MCF 10A (cell line): ENCODE measurements around the gene ATOX1. TPM values are rescaled to one million over a fixed set of nuclear protein-coding genes. Genes with fewer than 3 reads are reported as not detected.

Source experiments
- BruUV-seq: library from RNA; stranded (reverse); fragments of 400-500 nt; replicated peaks from 2 replicates; lab custom pipeline; 2021; lab: Mats Ljungman, UMichigan
- CTCF ChIA-PET: fragments of 300-600 bp; sonication (Branson Sonifier 250); formaldehyde crosslinking; extraction: SDS; loops from one replicate; lab custom pipeline; 2021; ENCODE audit warnings: antibody characterized with exemption, inconsistent platforms; lab: Yijun Ruan, JAX
- POLR2A ChIA-PET: fragments of 300-600, 350-650 bp; sonication (Branson Sonifier 250); formaldehyde crosslinking; extraction: SDS; loops from one replicate; lab custom pipeline; 2020; ENCODE audit warnings: antibody characterized with exemption, inconsistent platforms; lab: Yijun Ruan, JAX
- DNase-seq: peaks from one replicate; pipeline ENCODE4 v3.0.0-alpha.2; 2018; ENCODE audit not compliant: unreplicated experiment
- H3K27ac Mint-ChIP-seq: one replicate; pipeline ENCODE4 v1.8.0; 2022; ENCODE audit warnings: mild to moderate bottlenecking, low read depth, mixed read lengths; ENCODE audit not compliant: unreplicated experiment
- H3K27me3 Mint-ChIP-seq: one replicate; pipeline ENCODE4 v1.8.0; 2022; ENCODE audit warnings: mixed read lengths; ENCODE audit not compliant: insufficient read depth, unreplicated experiment
- H3K36me3 Mint-ChIP-seq: one replicate; pipeline ENCODE4 v1.8.0; 2022; ENCODE audit warnings: mild to moderate bottlenecking, moderate library complexity, mixed read lengths; ENCODE audit not compliant: insufficient read depth, unreplicated experiment
- H3K4me1 Mint-ChIP-seq: one replicate; pipeline ENCODE4 v1.8.0; 2022; ENCODE audit warnings: mixed read lengths; ENCODE audit not compliant: insufficient read depth, unreplicated experiment
- H3K4me3 Mint-ChIP-seq: one replicate; pipeline ENCODE4 v1.8.0; 2022; ENCODE audit warnings: mild to moderate bottlenecking, moderate library complexity, mixed read lengths; ENCODE audit not compliant: unreplicated experiment
- H3K9me3 Mint-ChIP-seq: one replicate; pipeline ENCODE4 v1.8.0; 2022; ENCODE audit warnings: mixed read lengths; ENCODE audit not compliant: unreplicated experiment
- intact Hi-C: fragments of 100-400 bp; cut with micrococcal nuclease; formaldehyde crosslinking; loops from 2 replicates; pipeline ENCODE4 v1.14.1; 2022
- total RNA-seq: library from RNA; stranded (reverse); gene quantifications from 2 replicates; pipeline ENCODE4 v1.2.3, GENCODE V29; 2022
- TF ChIP-seq, protein P1 (sequence below): fragments of 200-600 bp; IDR thresholded peaks from one replicate; pipeline ENCODE4 v1.8.0; 2022; ENCODE audit warnings: antibody characterized with exemption, mild to moderate bottlenecking; ENCODE audit not compliant: unreplicated experiment

Gene ATOX1
- total RNA-seq, 1 experiment from 2014 or later = 155 TPM

DNA sequence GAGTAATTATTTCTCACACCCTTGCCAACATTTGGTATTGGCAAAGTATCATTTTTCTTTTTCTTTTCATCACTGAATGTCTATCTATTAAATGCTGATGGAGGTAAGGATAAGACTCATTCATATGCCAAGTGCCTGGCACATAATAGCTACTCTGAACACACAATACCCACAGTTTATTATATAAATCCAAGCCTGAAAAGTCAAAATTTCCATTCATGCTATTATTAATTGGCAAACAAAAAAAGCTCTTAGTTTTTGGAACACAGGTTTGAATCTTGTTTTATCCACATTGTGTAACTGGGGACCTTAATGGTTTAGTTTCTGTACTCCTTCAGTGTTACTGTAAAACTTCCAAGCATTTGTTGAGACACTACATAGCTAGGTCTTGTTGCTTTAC, 6.4 kb upstream of the ATOX1 start:
- Mint-ChIP-seq H3K4me1 (peaks cover 2% of the 10 kb centered on the region), H3K9me3 (no peaks in the 10 kb centered on the region), H3K27ac (no peak overlapping the region), H3K4me3 (no peak overlapping the region), H3K27me3 (no peaks in the 10 kb centered on the region), H3K36me3 (peaks cover under 1% of the 10 kb centered on the region)
- TF ChIP-seq, protein P1, sequence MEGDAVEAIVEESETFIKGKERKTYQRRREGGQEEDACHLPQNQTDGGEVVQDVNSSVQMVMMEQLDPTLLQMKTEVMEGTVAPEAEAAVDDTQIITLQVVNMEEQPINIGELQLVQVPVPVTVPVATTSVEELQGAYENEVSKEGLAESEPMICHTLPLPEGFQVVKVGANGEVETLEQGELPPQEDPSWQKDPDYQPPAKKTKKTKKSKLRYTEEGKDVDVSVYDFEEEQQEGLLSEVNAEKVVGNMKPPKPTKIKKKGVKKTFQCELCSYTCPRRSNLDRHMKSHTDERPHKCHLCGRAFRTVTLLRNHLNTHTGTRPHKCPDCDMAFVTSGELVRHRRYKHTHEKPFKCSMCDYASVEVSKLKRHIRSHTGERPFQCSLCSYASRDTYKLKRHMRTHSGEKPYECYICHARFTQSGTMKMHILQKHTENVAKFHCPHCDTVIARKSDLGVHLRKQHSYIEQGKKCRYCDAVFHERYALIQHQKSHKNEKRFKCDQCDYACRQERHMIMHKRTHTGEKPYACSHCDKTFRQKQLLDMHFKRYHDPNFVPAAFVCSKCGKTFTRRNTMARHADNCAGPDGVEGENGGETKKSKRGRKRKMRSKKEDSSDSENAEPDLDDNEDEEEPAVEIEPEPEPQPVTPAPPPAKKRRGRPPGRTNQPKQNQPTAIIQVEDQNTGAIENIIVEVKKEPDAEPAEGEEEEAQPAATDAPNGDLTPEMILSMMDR = no peak
- CTCF ChIA-PET = interaction anchor here (0.5 to 1.7 kb wide), 5 partner anchors 14 to 112 kb away, joined by 3 to 7 read pairs (median 5); no protein-coding TSS in a partner anchor
- intact Hi-C loops = no loop called here
- POLR2A ChIA-PET = interaction anchor here (1.4 kb wide), 1 partner anchor 12 kb away, joined by 3 read pairs; no protein-coding TSS in a partner anchor
- no TSS peak for BruUV-seq
- no peak for DNase-seq

DNA sequence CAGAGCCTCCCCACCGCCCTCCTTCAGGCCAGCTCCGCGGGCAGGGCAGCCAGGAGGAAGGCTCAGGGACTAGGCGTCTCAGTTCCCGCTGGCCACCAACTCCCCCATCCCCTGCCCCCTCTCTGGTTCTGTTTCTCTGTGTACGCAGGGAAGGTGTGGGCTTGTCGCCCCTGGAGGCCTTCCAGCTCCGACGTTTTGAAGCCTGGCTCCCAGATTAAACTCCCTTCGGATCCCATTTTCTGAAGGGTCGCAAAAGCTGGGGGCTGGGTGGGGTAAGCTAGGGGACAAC, 346 bp downstream of the ATOX1 start:
- H3K27me3 Mint-ChIP-seq = no peaks in the 10 kb centered on the region
- BruUV-seq = TSS peak; percentile 70
- H3K36me3 Mint-ChIP-seq = peaks cover 9% of the 10 kb centered on the region
- TF ChIP-seq, protein P1 = no peak
- intact Hi-C loops = no loop called here
- peaks cover 29% of the 10 kb centered on the region for H3K4me1 Mint-ChIP-seq
- POLR2A ChIA-PET = interaction anchor here (0.7 to 7.2 kb wide), 7 partner anchors 9 to 1920 kb away, joined by 3 to 162 read pairs (median 9); partner anchors contain the start of gene G3BP1
- H3K9me3 Mint-ChIP-seq = no peaks in the 10 kb centered on the region
- DNase-seq = no peak
- CTCF ChIA-PET = interaction anchor here (0.6 to 12.7 kb wide), 9 partner anchors 9 to 385 kb away, joined by 3 to 159 read pairs (median 5); partner anchors contain the start of gene G3BP1
- H3K27ac Mint-ChIP-seq = peak overlapping the region; percentile 90
- H3K4me3 Mint-ChIP-seq = peak overlapping the region; percentile 85

DNA sequence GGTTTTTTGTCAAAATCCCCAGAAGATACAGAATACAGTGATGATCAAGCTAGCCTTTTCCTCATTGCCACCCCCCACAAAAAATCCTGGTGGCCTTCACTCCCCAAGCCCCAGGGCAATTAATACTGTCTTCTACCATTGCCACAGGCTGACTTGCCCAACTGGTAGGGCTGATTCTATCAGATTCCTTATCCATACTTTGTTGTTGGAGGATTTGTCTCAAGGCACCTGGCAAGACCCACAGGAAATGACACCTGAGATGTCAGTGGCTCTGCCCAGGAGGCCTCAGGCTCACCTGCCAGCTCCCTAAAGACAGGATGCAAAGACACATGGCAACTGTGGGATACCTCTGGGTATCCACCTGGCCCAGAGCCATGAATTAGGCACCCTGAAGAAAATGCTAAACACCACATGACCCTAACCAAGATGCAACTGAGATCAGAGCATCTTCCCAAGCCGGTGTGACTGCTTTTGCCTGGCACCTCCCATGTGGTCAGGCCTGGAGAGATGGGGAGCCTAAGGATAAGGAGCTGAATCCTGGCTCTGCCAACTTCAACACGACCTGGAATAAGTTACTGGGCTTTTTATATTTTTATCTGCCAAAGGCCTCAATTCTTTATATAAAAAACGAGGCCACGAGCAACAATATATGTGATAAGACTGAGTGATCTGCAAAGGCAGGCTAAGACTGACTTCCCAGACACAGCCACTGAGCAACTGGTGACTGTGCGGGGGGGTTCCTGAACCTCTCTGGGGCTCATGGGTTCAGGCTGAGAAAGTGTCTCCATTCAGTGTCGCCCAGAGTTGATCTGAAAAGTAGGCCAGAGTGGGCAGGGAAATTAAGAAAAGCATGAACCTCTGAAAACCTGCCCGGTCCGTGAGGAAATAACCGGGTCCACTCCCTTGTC, 944 bp downstream of the ATOX1 start:
- Mint-ChIP-seq H3K27ac (peak overlapping the region; percentile 90), H3K9me3 (no peaks in the 10 kb centered on the region), H3K4me3 (peak overlapping the region; percentile 85), H3K4me1 (peaks cover 29% of the 10 kb centered on the region), H3K27me3 (no peaks in the 10 kb centered on the region), H3K36me3 (peaks cover 9% of the 10 kb centered on the region)
- intact Hi-C loops = no loop called here
- no peak for DNase-seq
- BruUV-seq = no TSS peak
- ChIA-PET POLR2A (interaction anchor here (0.7 to 7.2 kb wide), 6 partner anchors 9 to 1920 kb away, joined by 3 to 162 read pairs (median 10); partner anchors contain the start of gene G3BP1), CTCF (interaction anchor here (0.6 to 12.7 kb wide), 14 partner anchors 9 to 385 kb away, joined by 3 to 159 read pairs (median 4); partner anchors contain the start of genes G3BP1 and SLC36A1)
- TF ChIP-seq, protein P1 = no peak

DNA sequence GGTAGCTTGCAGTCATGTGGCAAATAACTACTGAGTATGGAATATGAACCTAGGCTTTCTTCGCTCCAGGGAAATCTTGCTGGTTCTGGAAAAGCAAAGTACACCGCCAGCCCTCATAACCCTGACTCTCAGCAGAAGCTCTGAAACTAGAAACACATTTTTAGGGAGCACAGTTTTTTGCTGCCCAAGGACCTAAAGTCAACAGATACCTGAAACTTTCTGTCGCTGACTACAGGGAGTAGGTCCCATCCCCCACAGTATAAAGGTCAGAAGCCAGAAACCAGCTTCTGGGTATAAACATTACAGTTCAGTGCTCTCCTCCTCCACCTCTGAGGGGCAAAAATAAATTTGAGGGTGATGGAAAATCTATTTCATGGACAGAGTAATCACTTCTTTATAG, 3.0 kb downstream of the ATOX1 start:
- intact Hi-C loops = no loop called here
- BruUV-seq = no TSS peak
- ChIA-PET CTCF (interaction anchor here (0.6 to 12.7 kb wide), 5 partner anchors 15 to 72 kb away, joined by 3 to 159 read pairs (median 3); no protein-coding TSS in a partner anchor), POLR2A (interaction anchor here (0.7 to 7.2 kb wide), 5 partner anchors 11 to 503 kb away, joined by 3 to 162 read pairs (median 3); partner anchors contain the start of genes G3BP1 and GM2A)
- Mint-ChIP-seq H3K27ac (no peak overlapping the region), H3K9me3 (no peaks in the 10 kb centered on the region), H3K4me3 (no peak overlapping the region), H3K4me1 (peaks cover 36% of the 10 kb centered on the region), H3K36me3 (peaks cover 21% of the 10 kb centered on the region), H3K27me3 (no peaks in the 10 kb centered on the region)
- TF ChIP-seq, protein P1 = no peak
- no peak for DNase-seq
